NCI-H1436 treated with DMSO at 0.1 percent for 48 hours (cell line): ENCODE measurements around the gene HUS1.
"Not testable (repeated sequence)": the region's sequence is repeated elsewhere in the genome, so short reads cannot be mapped to it uniquely, and the experiment has no call there.

Experiments used
- DNase-seq: peaks from one replicate; lab custom pipeline; 2025; lab: John Stamatoyannopoulos, UW

The HUS1 gene

DNA sequence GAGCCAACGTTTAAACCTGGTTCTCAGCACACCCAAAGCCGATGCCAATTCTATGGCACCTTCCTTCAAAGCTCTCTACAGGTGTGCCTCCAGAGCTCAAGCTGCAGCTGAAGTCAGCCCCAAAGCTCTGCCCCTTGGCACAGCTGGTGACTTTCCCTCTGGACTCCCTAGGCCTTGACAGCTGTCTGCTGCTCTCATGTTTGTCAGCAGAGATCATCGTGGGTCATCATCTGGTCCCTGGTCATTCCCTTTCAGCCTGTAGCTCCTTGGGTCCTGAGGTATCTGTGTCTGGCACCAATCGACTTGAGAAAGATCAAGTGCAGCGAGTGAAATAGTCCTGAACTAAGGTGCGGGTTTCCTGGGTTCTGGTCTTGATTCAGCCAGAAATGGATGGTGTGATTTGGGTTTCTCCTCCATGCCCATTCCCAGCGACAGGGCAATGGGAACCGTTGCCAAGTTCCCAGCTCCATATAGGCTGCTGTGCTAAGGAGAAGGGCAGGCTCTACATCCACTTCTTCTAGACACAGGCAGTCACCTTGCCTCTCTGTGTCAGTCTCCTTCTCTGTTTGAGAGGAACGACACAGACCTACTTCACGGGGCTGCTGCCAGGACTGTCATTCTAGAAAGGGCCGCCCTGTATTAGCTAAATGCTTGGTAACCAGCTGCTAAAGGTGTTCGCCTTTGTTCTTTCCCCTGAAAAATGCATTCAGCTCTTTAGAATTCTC, 34.7 kb downstream of the HUS1 start:
- no peak for DNase-seq

DNA sequence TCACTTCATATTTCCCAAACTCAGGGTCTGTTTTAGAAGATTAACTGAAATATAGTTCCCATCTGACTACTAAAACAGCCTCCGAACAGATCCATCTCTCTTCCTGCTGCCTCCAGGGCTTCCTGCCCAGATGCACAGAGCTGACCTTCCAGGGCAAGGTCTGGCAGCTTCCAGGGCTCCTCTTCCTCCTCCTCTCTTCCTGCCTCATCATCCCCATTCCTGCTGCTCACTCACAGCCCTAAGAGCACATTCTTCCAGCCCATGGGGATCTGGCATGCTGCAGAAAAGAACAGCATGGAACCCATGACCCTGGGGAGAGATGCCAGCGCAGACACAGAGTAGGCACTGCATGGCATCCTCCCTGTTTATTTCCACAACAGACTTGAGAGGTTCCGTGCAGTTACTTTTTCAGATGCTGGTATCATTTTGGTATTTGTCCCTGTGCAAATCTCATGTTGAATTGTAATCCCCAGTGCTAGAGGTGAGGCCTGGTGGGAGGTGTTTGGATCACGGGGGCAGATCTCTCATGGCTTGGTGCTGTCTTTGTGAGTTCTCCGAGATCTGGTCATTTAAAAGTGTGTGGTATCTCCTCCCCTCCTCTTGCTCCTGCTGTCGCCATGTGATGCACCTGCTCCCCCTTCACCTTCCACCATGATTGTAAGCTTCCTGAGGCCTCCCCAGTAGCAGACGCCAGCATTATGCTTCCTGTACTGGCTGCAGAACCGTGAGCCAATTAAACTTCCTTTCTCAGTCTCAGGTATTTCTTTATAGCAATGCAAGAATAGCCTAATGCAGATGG, 35.5 kb downstream of the HUS1 start:
- no peak for DNase-seq

DNA sequence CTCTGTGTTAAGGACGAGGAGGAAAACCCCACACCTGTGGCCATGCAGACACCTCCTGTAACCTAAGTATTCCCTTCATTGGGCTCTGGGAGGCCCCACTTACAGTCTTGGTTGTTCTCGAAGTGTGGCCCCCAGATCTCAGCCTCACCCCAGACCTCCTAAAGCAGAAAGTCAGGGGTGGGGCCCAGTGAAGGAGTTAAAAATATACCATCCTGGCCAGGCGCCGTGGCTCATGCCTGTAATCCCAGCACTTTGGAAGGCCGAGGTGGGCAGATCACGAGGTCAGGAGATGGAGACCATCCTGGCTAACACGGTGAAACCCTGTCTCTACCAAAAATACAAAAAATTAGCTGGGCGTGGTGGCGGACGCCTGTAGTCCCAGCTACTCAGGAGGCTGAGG, 36.8 kb downstream of the HUS1 start:
- not testable (repeated sequence) for DNase-seq

DNA sequence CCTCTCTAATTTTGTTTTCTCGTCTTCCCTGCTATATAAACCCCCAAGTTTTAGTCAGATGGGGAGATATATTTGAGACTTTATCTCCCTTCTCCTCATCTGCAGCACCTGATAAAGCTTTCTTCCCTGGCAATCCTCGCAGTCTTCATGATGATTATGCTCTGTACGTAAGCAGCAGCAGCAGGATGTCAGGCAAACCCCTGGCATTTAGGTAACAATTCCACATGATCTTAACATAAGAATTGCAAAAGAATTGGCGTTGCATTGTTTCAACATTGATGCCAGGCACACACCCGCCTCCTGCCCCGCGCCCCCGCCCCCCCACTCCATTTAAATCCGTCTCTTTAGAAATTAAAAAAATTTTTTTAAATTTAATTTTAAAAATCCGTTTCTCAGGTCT, 37.3 kb downstream of the HUS1 start:
- no peak for DNase-seq

DNA sequence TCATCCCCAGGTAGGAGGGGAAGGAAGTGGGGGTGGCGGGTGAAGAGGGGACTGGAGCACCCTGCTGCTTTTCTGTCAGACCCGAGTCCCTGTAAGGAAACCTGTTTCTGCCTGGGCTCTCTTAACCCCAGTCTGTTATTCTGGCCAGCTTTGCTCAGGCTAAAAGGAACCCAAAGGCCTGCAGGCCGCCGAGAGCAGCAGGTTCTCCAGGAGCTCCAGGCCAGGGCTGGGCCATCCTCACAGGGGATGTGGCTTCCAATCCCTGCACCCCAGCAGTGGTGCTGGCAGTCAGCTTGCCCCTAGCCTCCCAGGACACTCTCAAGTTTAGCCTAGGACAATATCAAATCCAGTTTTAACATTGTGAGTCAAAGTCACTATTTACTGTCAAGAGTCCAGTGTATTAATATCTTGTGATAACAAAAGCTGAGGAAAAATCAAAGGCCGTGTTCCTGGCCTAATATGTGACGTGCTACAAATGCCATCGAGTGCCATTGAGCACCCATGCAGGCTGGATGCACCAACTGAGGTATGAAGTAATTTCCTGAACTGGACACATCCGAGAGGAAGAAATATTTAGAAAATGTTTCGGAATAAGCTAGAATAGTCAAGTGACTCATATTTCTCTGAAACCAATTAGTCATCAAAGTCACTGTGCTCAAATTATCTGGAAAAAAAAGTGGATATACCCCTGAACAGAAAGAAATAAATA, 38.1 kb downstream of the HUS1 start:
- no peak for DNase-seq

DNA sequence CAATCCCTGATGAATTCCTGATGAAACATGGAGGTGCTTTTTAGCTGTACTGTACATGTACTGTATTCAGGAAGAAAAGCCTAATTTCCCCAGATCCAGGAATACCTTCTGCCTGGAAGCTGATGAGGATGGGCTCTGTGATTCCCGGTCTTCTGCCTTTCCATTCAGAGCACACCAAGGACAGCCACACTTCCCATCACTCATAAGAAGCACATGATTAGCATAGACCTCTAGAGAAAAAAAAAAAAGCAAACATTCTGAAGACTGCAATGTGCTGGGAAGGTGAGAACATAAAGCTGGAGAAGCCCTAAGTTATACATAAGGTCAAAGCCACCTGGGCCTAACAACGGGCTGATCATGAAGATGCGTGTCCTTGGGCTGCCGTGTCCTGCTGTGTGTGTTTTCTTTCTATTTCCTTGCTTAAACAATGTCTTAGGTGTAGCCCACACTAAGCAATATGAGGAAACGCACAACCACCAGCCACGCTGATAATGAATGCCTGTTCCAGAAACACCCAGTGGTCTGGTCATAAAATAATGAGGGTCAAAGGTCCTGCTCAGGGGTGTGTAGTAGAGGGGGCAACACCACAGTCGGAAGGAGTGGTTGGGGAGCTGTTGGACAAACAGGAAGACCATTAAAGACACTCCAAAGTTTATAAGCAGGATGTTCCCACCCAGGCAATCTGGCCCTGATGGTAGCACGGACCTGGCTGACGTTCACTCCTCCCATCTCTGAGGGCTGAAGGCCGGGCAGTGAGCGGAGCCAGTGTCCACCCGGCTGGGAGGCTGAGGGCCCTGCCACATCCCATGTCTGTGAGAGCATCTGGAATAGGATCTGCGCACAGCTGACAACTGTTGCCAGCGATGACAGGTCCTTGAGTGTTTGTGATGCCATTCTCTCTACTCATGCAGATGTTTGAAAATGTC, 39.1 kb downstream of the HUS1 start:
- DNase-seq = no peak

DNA sequence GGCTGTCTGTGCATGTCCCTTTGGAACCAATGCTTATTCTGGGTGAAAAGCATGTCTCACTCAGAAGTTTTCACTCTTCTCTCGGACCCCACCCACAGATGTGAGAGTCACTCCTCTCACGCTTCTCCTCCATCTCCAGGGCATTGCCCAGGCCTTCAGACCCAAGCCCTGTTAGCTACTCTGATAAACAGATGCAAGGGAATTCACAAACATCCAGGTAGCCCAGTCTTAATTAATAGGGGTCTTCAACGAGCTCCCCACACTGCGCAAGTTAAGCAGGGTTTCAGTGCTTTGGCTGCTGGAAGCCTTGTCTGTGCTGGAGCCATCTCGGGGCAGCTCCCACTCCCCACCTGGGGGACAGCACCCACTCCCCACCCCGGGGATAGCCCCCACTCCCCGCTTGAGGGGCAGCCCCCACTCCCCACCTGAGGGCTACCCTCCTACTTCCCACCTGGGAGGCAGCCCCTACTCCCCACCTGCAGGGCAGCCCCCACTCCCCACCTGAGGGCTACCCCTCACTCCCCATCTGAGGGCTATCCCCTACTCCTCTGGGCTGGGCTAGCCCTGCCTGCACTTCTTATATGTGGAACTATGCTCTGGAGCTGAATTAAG, 39.9 kb downstream of the HUS1 start:
- no peak for DNase-seq

DNA sequence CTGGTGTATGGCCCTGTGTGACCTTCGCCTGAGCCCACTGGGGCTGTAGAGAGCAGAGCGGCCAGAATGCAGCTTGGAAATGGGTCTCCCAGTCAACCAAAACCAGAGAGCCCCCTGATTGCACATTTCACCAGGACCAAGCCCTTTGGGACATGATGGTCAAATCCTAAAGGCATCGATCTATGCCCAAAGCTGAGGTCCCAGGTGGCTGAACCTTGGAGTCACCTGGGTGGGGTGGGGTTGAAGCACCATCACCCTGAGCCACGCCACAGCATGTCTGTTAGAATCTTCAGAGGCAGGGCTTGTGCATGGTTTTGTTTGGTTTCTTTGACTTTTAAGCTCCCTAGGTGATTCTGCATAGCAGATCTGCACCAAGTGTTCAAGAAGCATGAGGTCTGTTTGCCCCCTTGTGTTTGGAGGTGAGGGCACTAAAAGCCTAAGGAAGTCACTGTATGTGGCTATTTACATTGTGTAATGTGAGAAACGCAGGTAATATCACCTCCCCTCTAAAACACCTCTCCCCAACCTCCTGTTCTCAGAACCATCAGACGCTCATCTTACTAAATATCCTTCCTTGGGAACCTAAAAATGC, 40.7 kb downstream of the HUS1 start:
- no peak for DNase-seq

DNA sequence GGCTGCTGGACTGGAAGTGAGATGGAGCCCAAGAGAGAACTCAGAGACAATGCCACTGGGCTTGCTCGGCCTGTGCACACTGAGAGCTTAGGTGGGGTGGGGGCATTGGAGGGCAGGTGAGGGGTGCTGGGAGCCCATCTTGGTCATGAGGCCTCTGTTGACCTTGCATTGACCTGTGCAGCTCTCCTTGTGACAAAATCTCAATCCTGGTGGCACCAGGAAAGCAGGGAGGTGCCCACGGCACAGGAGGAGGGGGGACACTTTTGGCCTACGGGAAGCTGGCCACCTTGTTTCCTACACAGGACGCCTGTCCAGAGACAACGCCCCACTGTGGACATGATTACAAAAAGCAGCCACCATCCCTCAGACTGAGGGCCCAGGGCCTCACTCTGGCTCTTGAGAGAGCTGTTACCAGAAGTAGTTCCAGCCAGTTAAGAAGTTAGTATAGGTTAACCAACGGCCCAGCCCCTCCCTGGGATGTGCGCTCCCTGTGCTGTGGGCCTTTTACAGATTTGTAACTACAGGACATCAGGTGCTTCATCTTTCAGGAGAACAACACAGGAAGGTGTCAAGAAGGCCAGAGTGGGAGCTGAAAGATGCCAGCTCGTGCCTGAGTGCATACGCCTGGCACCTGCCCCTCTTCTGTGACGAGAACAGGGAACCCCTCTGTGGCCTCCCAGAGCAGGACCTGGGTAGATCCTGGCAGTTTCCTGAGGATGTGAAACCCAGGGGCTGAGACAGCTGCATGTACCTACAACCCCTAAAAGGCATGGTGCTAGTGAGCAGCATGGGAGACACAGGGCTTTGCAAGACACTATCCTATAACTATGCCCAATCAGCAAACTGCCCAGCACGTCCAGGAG, 41.5 kb downstream of the HUS1 start:
- no peak for DNase-seq

DNA sequence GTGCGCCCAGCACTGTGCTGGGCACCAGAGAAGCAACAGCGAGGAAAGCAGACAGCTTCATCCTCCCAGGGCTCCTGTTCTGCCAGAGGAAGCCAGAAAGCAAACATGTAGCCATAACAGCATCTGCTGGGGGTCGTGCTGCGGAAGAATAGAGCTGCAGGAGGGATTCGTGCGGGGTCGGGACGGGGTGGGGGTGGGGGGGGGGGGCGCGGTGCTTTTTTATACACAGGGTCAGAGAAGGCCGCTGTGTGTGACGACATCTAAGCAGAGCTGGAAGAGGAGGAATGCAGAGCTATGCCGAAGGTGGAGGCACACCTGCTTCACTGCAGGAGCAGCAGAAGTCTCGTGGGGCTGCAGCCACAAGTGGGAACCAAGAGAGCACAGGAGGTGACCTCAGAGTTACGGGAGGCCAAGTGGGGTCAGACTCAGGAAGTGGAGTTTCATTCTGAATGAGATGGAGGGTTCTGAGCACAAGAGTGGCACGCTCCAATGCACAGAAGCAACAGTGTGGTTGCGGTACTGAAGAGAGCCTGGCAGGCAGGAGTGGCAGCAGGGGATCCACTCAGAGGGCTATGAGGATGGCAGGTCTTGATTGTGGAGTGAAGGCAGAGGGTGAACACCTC, 42.2 kb downstream of the HUS1 start:
- no peak for DNase-seq

DNA sequence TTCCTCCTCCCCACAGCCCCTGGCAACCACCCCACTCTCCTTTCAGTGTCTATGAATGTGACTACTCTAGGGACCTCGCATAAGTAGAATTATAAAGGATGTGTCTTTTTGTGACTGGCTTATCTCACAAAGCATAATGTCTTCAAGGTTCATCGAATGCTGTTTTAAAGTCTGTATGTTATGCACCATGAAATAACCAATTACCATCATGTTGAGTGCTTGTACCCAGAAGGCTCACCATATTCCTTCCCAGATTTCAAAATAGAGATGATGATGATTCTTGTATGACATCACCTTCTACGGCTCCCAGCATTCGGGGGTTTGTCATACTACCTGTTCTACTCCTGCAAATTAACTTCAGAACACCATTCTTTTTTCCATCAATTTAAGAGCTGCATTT, 43.1 kb downstream of the HUS1 start:
- DNase-seq = no peak

DNA sequence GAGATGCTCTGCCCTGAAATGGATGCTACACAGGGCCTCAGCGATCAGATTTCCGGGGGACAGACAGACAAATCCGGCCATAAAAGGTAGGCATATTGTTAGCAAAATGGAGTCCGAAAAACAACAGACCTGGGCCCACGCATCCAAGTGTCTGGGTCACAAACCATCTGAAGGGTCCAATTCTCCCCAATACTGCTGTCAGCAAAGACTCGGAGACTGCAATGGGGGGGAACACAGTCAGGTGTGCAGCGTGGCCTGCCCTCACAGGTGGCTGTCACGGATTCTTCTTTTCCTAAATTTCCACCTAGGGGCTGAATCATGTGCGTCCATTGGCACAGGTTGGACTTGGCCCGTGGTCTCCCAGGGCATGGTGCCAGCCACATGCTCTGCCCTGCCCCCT, 44.1 kb downstream of the HUS1 start:
- no peak for DNase-seq

DNA sequence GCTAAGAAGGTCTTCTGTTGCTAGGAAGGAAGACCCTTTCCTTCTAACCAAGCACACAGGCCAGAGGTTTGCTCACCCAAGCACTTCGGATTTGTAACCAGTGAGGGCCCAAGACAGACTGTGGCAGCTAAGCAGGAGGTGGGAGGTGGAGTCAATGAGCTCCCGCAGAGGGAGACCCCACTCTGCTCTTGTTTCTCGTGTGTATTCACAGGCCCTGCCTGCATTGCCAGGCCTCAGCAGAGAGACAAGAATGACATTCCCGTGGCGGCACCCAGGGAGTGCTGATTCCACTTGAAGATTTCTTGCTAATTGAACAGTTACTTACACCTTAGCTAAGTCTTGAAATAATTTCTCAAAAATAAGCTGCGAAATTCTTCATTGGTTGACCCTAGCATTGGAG, 44.6 kb downstream of the HUS1 start:
- no peak for DNase-seq

DNA sequence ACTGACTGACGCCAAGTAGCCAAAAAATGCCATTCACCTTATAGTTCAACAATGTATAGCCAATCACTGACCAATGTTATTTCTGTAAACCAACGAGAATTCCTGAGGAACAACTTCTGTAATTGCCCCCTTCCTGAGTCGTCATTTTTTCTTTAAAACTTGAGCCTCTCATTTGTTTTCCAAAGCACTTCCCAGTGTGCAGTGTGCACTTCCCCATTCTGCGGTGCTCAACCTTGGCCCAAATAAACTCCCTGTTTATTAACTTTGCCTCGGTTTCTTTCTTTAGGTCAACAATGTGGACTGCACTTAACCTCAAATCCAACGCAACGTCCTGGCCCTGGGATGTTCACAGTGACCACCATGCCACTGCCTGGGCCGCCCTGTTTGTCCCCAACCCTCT, 46.2 kb downstream of the HUS1 start:
- DNase-seq = no peak

DNA sequence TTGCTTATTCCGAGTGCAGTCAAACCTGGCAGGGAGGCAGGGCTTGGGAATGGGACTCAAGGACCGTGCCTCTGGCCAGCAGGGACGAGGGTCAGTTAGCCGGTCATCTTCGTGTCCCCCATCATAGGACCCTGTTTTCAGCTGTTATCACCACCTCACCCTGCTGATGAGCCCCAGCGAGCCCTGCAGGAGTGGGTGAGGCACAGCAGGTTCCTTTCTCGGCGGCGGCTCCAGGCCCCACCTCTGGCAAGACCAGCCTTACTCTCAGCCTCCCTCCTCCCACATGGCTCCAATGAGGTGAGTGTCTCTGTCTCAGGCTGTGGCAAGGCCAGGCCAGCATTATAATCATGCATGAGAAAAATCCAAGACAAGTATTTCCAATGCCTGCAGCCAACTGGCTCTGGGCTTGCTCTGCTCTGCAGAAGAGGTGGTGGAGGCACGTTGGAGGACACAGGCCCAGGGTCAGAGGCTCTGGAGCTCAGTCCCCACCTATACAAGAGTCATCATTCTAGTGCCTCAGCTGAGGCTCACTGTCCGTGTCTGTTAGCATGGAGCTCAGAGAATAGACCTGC, 46.9 kb downstream of the HUS1 start:
- DNase-seq = no peak

DNA sequence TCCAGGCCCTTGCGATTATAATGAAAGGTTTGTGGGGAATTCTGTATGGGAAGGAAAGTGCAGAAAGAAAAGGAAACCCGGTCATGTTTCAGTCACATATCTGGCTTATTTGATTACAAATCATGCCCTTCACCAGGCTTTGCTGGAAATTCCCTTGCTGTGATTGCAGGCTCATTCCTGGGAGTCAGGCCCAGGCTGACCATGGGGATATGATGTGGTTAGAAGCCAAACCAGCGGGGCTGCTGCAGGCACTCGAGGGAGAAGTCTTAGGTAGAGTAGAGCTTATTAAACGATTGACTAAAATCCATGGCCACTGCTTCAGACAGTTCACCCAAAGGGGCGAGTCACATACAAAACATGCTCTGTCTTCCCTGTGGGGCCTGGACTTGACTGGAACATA, 47.4 kb downstream of the HUS1 start:
- DNase-seq = no peak

DNA sequence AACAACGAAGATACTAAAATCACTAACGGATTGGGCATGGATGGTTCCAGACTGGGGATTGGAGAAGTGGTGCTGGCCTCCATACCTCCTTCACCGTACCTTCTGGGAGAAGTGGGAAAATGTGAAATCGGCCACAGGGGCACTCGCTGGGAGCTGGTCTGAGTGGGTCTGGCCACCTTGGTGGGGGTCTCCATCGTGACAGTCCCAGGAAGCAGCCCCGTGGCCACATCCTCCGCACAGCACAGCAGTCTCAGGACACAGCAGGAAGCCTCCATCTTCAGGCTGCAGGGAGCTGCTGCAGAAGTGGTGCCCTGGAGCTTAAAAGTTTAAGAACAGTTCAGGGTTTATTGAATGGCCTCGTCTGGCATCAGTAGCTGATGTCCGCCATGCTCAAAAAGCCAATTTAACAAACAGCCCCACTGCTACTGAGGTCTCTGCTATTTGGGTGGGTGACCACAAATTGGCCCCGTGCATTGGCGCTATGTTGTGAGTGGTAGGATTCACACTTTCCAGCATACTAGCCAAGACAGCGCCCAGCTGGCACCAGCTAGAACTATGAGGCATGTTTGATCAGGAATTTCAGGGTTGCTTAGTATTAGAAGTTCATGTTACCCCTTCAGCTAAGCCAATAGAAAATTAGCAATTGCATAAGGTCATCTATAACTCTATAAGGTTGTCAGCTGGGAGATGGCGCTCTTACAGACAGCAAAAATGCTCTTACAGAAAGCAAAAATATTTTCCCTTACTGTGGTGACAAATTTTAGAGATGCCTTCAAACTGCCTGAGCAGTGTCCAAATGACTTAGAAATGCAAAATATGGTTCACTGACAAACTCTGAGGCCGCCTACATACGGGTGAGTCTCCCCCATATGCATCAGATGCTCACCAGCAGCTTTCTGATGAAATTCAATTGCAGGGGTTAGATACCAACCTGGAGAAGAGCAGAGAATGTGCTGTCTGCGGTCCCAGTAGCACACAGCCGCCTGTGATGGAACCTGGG, 48.1 kb downstream of the HUS1 start:
- DNase-seq = no peak

DNA sequence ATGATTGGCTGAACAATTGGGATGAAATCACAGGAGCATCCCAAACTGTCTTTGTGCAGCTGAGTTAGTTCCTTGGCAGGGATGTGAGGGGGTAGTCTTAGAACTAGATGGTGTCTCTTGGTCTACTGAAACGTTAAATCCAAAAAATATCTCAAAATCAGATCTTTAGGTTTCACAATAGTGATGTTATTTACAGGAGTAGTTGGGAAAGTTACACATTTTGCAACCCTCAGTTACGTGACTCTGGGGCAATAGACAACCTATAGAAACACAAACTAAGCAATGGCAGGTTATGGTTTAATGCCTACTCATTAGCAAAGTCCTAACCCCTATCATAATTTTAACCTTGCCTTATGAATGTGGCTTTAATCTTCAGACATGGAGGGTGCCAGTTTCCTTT, 55.1 kb downstream of the HUS1 start:
- DNase-seq = no peak
